GM12878 (cell line): ENCODE results near the gene TSPEAR.

Experiments used
- CREB1 ChIP-seq: IDR thresholded peaks from 2 replicates; pipeline ENCODE4 v1.6.1; 2012; ENCODE audit warnings: low read depth, mild to moderate bottlenecking, inconsistent platforms
- EP300 ChIP-seq, 2 experiments: fragments of 150-350 bp in 1 of 2; IDR thresholded peaks; 2 replicates each; pipeline ENCODE4 v1.6.1; 2011 to 2012; ENCODE audit warnings: low read depth in 2 of 2, low read length in 2 of 2, borderline replicate concordance in 1 of 2, improper control_type of control experiment in 1 of 2, inconsistent platforms in 1 of 2; ENCODE audit not compliant: control insufficient read depth in 1 of 2
- HDAC6 ChIP-seq: fragments of 200-600 bp; sonication (generic); IDR thresholded peaks from one replicate; pipeline ENCODE4 v1.8.0; 2017; ENCODE audit warnings: antibody characterized with exemption; ENCODE audit not compliant: unreplicated experiment
- TCF7 ChIP-seq: IDR thresholded peaks from 2 replicates; pipeline ENCODE4 v1.6.1; 2014; ENCODE audit warnings: antibody characterized with exemption, borderline replicate concordance
- WRNIP1 ChIP-seq: IDR thresholded peaks from 2 replicates; pipeline ENCODE4 v1.6.1; 2011; ENCODE audit warnings: low read depth, low read length, improper control_type of control experiment, borderline replicate concordance
- ZBED1 ChIP-seq: IDR thresholded peaks from 2 replicates; pipeline ENCODE4 v1.6.1; 2016; ENCODE audit warnings: borderline replicate concordance
- ZNF24 ChIP-seq: fragments of 450-650 bp; IDR thresholded peaks from 2 replicates; pipeline ENCODE4 v1.6.1; 2017; ENCODE audit warnings: antibody characterized with exemption, mild to moderate bottlenecking
- TF ChIP-seq, protein P1 (sequence below): IDR thresholded peaks from 2 replicates; pipeline ENCODE4 v1.6.1; 2011; ENCODE audit warnings: low read depth, mild to moderate bottlenecking, low read length, moderate library complexity, borderline replicate concordance; ENCODE audit errors: extremely low read depth
- TF ChIP-seq, protein P2 (sequence below), 3 experiments: IDR thresholded peaks in 2 of 3; conservative IDR thresholded peaks in 1 of 3; 2 replicates each; pipeline ENCODE4 v1.5.1; 2011; ENCODE audit warnings: low read depth in 3 of 3, low read length in 3 of 3, mild to moderate bottlenecking in 3 of 3, control low read depth in 2 of 3, moderate library complexity in 2 of 3, inconsistent platforms in 1 of 3, mixed read lengths in 1 of 3; ENCODE audit not compliant: control insufficient read depth in 2 of 3, insufficient read depth in 1 of 3; ENCODE audit errors: extremely low read depth in 1 of 3
- TF ChIP-seq, protein P3 (sequence below): fragments of 450-650 bp; IDR thresholded peaks from 2 replicates; pipeline ENCODE4 v1.6.1; 2017; ENCODE audit warnings: mild to moderate bottlenecking
- TF ChIP-seq, protein P4 (sequence below): IDR thresholded peaks from 2 replicates; pipeline ENCODE4 v1.6.1; 2012; ENCODE audit warnings: low read depth, low read length, improper control_type of control experiment

DNA sequence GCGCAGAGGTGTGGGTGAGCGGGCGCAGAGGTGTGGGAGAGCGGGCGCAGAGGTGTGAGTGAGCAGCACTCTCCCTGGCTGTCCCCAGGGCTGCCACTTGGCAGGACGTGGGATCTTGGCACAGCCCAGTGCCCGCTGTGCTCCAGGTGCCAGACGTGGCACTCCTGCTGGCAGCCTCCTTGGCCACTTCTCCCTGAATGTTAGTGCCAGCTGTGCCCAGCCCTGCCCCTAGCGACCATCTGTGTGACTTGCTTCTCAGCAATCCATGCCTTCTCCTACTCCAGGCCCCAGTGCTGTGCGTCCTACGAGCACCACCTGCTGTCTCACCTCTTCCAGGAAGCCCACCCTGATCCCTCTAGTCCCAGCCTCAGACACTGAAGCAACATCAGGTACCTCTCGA is 201.8 kb downstream of the TSPEAR start:
- TF ChIP-seq, protein P1, sequence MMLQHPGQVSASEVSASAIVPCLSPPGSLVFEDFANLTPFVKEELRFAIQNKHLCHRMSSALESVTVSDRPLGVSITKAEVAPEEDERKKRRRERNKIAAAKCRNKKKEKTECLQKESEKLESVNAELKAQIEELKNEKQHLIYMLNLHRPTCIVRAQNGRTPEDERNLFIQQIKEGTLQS, result no peak
- TF ChIP-seq, protein P2, sequence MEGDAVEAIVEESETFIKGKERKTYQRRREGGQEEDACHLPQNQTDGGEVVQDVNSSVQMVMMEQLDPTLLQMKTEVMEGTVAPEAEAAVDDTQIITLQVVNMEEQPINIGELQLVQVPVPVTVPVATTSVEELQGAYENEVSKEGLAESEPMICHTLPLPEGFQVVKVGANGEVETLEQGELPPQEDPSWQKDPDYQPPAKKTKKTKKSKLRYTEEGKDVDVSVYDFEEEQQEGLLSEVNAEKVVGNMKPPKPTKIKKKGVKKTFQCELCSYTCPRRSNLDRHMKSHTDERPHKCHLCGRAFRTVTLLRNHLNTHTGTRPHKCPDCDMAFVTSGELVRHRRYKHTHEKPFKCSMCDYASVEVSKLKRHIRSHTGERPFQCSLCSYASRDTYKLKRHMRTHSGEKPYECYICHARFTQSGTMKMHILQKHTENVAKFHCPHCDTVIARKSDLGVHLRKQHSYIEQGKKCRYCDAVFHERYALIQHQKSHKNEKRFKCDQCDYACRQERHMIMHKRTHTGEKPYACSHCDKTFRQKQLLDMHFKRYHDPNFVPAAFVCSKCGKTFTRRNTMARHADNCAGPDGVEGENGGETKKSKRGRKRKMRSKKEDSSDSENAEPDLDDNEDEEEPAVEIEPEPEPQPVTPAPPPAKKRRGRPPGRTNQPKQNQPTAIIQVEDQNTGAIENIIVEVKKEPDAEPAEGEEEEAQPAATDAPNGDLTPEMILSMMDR (IDR thresholded peaks at IDR 0.05 in 2 of 3, conservative IDR thresholded peaks at IDR 0.05 in 1 of 3; ENCODE audit: control insufficient read depth in 2 of 3, extremely low read depth in 1 of 3, insufficient read depth in 1 of 3, low read depth in 3 of 3, low read length in 3 of 3), result peak; percentile 3 to 21 (median 11); a peak in 2 of 6 replicates
- TF ChIP-seq CREB1 (no peak), EP300 (IDR thresholded peaks at IDR 0.05; ENCODE audit: borderline replicate concordance in 1 of 2, control insufficient read depth in 1 of 2, low read depth in 2 of 2, low read length in 2 of 2) (no peak), WRNIP1 (no peak), ZBED1 (no peak), ZNF24 (no peak), HDAC6 (no peak), TCF7 (no peak)
- TF ChIP-seq, protein P3, sequence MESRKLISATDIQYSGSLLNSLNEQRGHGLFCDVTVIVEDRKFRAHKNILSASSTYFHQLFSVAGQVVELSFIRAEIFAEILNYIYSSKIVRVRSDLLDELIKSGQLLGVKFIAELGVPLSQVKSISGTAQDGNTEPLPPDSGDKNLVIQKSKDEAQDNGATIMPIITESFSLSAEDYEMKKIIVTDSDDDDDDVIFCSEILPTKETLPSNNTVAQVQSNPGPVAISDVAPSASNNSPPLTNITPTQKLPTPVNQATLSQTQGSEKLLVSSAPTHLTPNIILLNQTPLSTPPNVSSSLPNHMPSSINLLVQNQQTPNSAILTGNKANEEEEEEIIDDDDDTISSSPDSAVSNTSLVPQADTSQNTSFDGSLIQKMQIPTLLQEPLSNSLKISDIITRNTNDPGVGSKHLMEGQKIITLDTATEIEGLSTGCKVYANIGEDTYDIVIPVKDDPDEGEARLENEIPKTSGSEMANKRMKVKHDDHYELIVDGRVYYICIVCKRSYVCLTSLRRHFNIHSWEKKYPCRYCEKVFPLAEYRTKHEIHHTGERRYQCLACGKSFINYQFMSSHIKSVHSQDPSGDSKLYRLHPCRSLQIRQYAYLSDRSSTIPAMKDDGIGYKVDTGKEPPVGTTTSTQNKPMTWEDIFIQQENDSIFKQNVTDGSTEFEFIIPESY, result no peak
- TF ChIP-seq, protein P4, sequence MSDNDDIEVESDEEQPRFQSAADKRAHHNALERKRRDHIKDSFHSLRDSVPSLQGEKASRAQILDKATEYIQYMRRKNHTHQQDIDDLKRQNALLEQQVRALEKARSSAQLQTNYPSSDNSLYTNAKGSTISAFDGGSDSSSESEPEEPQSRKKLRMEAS, result no peak
